GM18868 (cell line): ENCODE measurements around the gene ZNF554.
"Not testable (repeated sequence)": the region's sequence is repeated elsewhere in the genome, so short reads cannot be mapped to it uniquely, and the experiment has no call there.

Experiments
- ATAC-seq: cut with Tn5 transposase; IDR thresholded peaks from one replicate; pipeline ENCODE4 v1.9.1; 2021; ENCODE audit warnings: mild to moderate bottlenecking, moderate library complexity; ENCODE audit not compliant: unreplicated experiment

Gene ZNF554

GRCh38 chr19:2865334-2866100, 45.8 kb downstream of the ZNF554 start:
- ATAC-seq = no peak

- no peak for ATAC-seq
These were observed 46.9 kb downstream of the ZNF554 start for GRCh38 chr19:2866495-2867024.

DNA sequence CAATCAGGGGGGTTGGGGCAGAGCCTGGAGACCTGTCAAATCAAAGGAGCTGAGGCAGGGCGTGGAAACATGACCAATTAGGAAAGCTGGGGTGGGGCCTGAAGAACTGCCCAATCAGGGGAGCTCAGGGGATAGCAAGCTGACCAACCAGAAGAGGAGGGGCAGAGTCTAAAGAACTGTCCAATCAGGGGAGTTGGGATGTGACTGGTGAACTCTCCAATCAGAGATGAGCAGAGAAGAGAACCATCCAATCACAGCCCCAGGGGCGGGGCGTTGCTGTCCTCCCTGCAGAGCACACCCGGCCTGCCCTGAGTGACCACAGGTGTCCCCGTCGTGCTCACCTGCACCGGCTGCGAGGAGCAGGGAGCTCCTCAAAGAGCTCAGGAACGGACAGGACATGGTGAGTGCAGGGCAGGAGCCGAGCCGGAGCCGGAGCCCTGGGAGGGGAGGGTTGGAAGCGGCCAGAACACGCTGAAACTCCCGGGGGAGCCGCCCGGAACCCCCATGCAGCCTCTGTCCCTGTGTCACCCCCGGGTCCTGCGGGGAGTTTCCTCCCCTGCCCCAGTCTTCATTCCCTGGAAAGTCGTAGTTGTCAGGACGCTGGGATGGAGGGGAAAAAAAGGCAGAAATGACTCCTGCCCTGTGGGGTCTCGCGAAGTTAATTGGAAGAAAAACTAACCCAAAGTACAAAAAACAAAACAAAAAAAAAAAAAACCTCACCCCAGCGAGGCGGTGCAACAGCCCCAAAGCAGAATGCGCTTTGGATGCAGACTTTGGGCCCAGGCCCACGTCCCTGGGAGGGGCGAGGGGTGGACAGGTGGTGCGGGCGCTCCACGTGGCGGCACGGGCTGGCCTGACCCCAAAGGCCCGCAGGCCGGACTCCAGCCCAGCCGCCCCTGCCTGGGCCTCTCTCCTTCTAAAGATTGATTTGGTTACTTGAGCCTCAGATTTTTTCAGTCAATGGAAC, 47.6 kb downstream of the ZNF554 start, which contains the start of gene ZNF556:
Gene ZNF556 (plus strand): TSS at position 311 of the 967 bp plus-strand sequence. CDS start 87 bp downstream, at position 398.
- ATAC-seq = no peak

- no peak for ATAC-seq
These were observed 50.0 kb downstream of the ZNF554 start for GRCh38 chr19:2869618-2870017.

- ATAC-seq = not testable (repeated sequence)
These were observed 52.5 kb downstream of the ZNF554 start for GRCh38 chr19:2872175-2872574.

GRCh38 chr19:2877398-2878331, 58.0 kb downstream of the ZNF554 start:
- ATAC-seq = no peak

DNA sequence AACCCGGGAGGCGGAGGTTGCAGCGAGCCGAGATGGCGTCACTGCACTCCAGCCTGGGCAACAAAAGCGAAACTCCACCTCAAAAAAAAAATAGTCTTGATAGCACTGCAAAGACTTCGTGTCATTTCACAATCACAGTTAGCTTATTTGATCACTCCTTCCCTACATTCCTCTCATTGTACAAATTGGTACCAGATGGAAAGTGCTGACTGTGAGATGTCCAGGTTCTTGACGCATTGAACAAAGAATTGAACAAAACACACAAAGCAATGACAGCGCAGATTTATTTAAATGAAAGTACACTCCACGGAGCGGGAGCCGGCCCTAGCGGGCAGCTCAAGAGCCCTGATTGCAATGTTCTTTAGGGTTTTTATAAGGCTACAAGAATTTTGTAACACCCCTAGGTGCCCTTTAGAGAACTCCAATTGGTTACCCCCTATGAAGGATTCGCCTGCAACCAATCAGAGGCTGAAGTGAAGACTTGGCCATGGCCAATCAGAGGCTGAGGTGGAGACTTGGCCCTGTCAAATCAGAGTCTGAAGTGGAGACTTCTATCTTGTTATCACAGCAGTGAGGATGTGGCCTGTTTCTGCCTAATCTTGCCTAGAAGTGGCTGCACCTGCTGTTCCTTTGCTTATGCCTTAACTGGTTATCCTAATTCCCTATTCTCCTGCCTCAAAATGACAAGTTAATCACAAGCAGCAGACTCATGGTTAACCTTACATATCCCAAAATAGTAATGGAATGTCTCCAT, 64.2 kb downstream of the ZNF554 start:
- ATAC-seq = no peak

DNA sequence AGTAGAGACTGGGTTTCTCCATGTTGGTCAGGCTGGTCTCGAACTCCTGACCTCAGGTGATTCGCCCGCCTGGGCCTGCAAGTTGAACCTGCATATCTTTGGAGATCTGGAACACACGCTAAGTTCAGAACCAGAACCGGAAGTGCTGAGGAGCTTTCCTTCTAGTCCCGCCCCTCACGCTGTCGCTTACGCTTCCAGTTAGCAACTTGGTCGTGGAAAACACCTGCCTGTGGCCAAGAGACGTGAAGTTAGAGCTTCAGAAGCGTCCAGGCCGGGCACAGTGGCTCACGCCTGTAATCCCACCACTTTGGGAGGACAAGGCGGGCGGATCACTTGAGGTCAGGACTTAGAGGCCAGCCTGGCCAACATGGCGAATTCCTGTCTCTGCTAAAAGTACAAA, 66.1 kb downstream of the ZNF554 start:
- no peak for ATAC-seq
